ENCODE data around the gene PTPN23. TPM values are rescaled to one million over a fixed set of nuclear protein-coding genes. Genes with fewer than 3 reads are reported as not detected.
A peak's percentile ranks its signal among the peaks of the same experiment; 100 is the strongest.

Gene PTPN23
- total and polyA plus RNA-seq, 9 of the 15 experiments (the other 6 are each of a cell fraction or from before 2014, with no cell fraction given): 0.41 to 58.7 (median 7.2) TPM

GRCh38 chr3:47421741-47422649, 41.2 kb downstream of the PTPN23 start (continued):
- TF ChIP-seq ZNF263 (CRISPR knock-in tag; IDR thresholded peaks at IDR 0.05; ENCODE audit: borderline replicate concordance): peak; percentile 60; the same call in 1 of the 2 replicates
- no peak for TF ChIP-seq TFAP4 (CRISPR knock-in tag; IDR thresholded peaks at IDR 0.05; ENCODE audit: borderline replicate concordance)
- no peak for TF ChIP-seq HIVEP1 (CRISPR knock-in tag; IDR thresholded peaks at IDR 0.05)
- no peak for TF ChIP-seq GTF2B (IDR thresholded peaks at IDR 0.05; ENCODE audit: extremely low read depth, insufficient read length)
- no peak for TF ChIP-seq NEUROD1 (IDR thresholded peaks at IDR 0.05; ENCODE audit: borderline replicate concordance, low read depth, low read length, partially characterized antibody)
- TF ChIP-seq PPARD (CRISPR knock-in tag; IDR thresholded peaks at IDR 0.05): no peak
- TF ChIP-seq ZNF253 (CRISPR knock-in tag; conservative IDR thresholded peaks at IDR 0.05): no peak
- 0 out of 2 replicates have a peak, but pooled peaks have one; percentile 36 for TF ChIP-seq ZFP91 (CRISPR knock-in tag; IDR thresholded peaks at IDR 0.05)
- TF ChIP-seq DDX20 (tag; IDR thresholded peaks at IDR 0.05; ENCODE audit: low read depth): no peak
- TF ChIP-seq CHCHD3 (CRISPR knock-in tag; IDR thresholded peaks at IDR 0.05): no peak
- TF ChIP-seq E2F6 (IDR thresholded peaks at IDR 0.05; ENCODE audit: borderline replicate concordance in 1 of 2, extremely low read depth in 1 of 2, insufficient read depth in 1 of 2, insufficient read length in 1 of 2, low read depth in 1 of 2, low read length in 1 of 2, poor library complexity in 1 of 2, severe bottlenecking in 1 of 2): no peak
- TF ChIP-seq MEIS2 (IDR thresholded peaks at IDR 0.05; ENCODE audit: partially characterized antibody): no peak
- TF ChIP-seq FOXJ2 (tag; IDR thresholded peaks at IDR 0.05): no peak
- no peak for TF ChIP-seq RREB1 (CRISPR knock-in tag; IDR thresholded peaks at IDR 0.05)
- no peak for TF ChIP-seq ZNF239 (CRISPR knock-in tag; IDR thresholded peaks at IDR 0.05)
